K562 (cell line): ENCODE results near the gene ERC2. TPM values are rescaled to one million over a fixed set of nuclear protein-coding genes. Genes with fewer than 3 reads are reported as not detected.

Experiments used
- ATAC-seq: fragments of 200-7000 bp; cut with Tn5 transposase; 3 replicates; pipeline ENCODE4 v1.9.1; 2020; ENCODE audit warnings: moderate library complexity
- BruUV-seq: library from RNA; stranded (reverse); fragments of 400-500 nt; replicated peaks from 2 replicates; lab custom pipeline; 2021; lab: Mats Ljungman, UMichigan
- CTCF ChIA-PET: fragments of 300-600 bp; formaldehyde crosslinking; extraction: SDS; loops from one replicate; lab custom pipeline; 2021; ENCODE audit warnings: low intra/inter-chr PET ratio; lab: Yijun Ruan, JAX
- POLR2A ChIA-PET: fragments of 300-600, 350-650 bp; sonication (Branson Sonifier 250); formaldehyde crosslinking; extraction: SDS; loops from one replicate; lab custom pipeline; 2021; ENCODE audit warnings: antibody characterized with exemption, inconsistent platforms; lab: Yijun Ruan, JAX
- DNase-seq, 4 experiments: peaks; one replicate each; pipeline versions ENCODE4 v3.0.0 to v3.0.0-alpha.2; 2011 to 2018; ENCODE audit warnings: low spot score in 3 of 4, mixed read lengths in 3 of 4; ENCODE audit errors: extremely low read depth in 1 of 4
- FAIRE-seq: peaks from 2 replicates; lab custom pipeline; 2011; peaks lifted over from hg19 to GRCh38; lab: Jason Lieb, UNC
- H2AFZ ChIP-seq: 2 replicates; pipeline ENCODE4 v1.6.0; 2011; ENCODE audit warnings: low read depth, low read length, control low read depth, inconsistent platforms
- H3K27ac ChIP-seq: fragments of 200-600 bp; 3 replicates; pipeline ENCODE4 v1.8.0; 2011; ENCODE audit warnings: low read depth, mild to moderate bottlenecking, control low read depth, inconsistent platforms, low read length, moderate library complexity, mixed read lengths; ENCODE audit errors: extremely low read depth
- H3K27me3 ChIP-seq, 2 experiments: fragments of 300-600 bp in 1 of 2; 2 replicates in 1 of 2; 3 replicates in 1 of 2; pipeline versions ENCODE4 v1.6.0 to v1.8.0; 2011; ENCODE audit warnings: inconsistent platforms in 2 of 2, low read length in 2 of 2, mild to moderate bottlenecking in 1 of 2, mixed read lengths in 1 of 2, moderate library complexity in 1 of 2; ENCODE audit not compliant: control insufficient read depth in 2 of 2, insufficient read depth in 2 of 2
- H3K36me3 ChIP-seq: fragments of 300-600 bp; 3 replicates; pipeline ENCODE4 v1.8.0; 2011; ENCODE audit warnings: mild to moderate bottlenecking, low read length, inconsistent platforms; ENCODE audit not compliant: control insufficient read depth, insufficient read depth
- H3K4me1 ChIP-seq, 2 experiments: fragments of 200-600 bp in 1 of 2; replicated peaks in 1 of 2; 2 replicates in 1 of 2; 3 replicates in 1 of 2; pipeline versions ENCODE4 v1.5.1 to v1.8.0; 2011; ENCODE audit warnings: inconsistent platforms in 2 of 2, low read length in 2 of 2, mild to moderate bottlenecking in 1 of 2, mixed read lengths in 1 of 2, moderate library complexity in 1 of 2; ENCODE audit not compliant: control insufficient read depth in 2 of 2, insufficient read depth in 2 of 2
- H3K4me2 ChIP-seq: 2 replicates; pipeline ENCODE4 v1.6.1; 2011; ENCODE audit warnings: low read length, control low read depth, inconsistent platforms, mixed read lengths; ENCODE audit not compliant: insufficient read depth
- H3K4me3 ChIP-seq: fragments of 200-600 bp; sonication (generic), shearing (Covaris generic); 2 replicates; pipeline ENCODE4 v1.5.1; 2016; ENCODE audit warnings: control low read depth, inconsistent platforms
- H3K79me2 ChIP-seq: fragments of 200-600 bp; 3 replicates; pipeline ENCODE4 v1.8.0; 2011; ENCODE audit warnings: low read length, inconsistent platforms; ENCODE audit not compliant: control insufficient read depth, insufficient read depth
- H3K9ac ChIP-seq, 2 experiments: 2 replicates each; pipeline versions ENCODE4 v1.6.0 to v1.6.1; 2011; ENCODE audit warnings: low read depth in 2 of 2, low read length in 2 of 2, control low read depth in 1 of 2, inconsistent platforms in 1 of 2, mild to moderate bottlenecking in 1 of 2, mixed read lengths in 1 of 2; ENCODE audit not compliant: insufficient read depth in 1 of 2
- H3K9me1 ChIP-seq: one replicate; pipeline ENCODE4 v1.6.0; 2011; ENCODE audit warnings: inconsistent platforms, mild to moderate bottlenecking, low read length, moderate library complexity; ENCODE audit not compliant: control insufficient read depth, insufficient read depth
- H3K9me3 ChIP-seq: replicated peaks from 2 replicates; pipeline ENCODE4 v1.5.1; 2011; ENCODE audit warnings: low read depth, low read length, inconsistent platforms; ENCODE audit not compliant: control insufficient read depth, insufficient read depth
- H4K20me1 ChIP-seq: replicated peaks from 2 replicates; pipeline ENCODE4 v1.6.1; 2011; ENCODE audit warnings: low read length, inconsistent platforms, mixed read lengths; ENCODE audit not compliant: control insufficient read depth, insufficient read depth
- MYBL2 ChIP-seq, 2 experiments: fragments of 450-650 bp in 1 of 2; sonication (generic) in 1 of 2; formaldehyde crosslinking in 1 of 2; IDR thresholded peaks; 2 replicates each; pipeline versions ENCODE4 v1.6.1 to v1.8.1; 2017 to 2022; ENCODE audit warnings: borderline replicate concordance in 1 of 2, inconsistent platforms in 1 of 2, low read depth in 1 of 2, mild to moderate bottlenecking in 1 of 2, missing genetic modification reagents in 1 of 2, moderate library complexity in 1 of 2
- RB1 ChIP-seq: fragments of 450-650 bp; IDR thresholded peaks from 2 replicates; pipeline ENCODE4 v1.6.1; 2017; ENCODE audit warnings: low read depth, mild to moderate bottlenecking
- SMARCB1 ChIP-seq: IDR thresholded peaks from 2 replicates; pipeline ENCODE4 v1.6.1; 2011; ENCODE audit warnings: improper control_type of control experiment, low read depth; ENCODE audit not compliant: insufficient read length
- SMC3 ChIP-seq: conservative IDR thresholded peaks from 2 replicates; pipeline ENCODE4 v1.6.1; 2011; ENCODE audit warnings: low read depth, low read length, improper control_type of control experiment; ENCODE audit not compliant: insufficient read depth
- ZNF511 ChIP-seq: sonication (generic); formaldehyde crosslinking; IDR thresholded peaks from 2 replicates; pipeline ENCODE4 v1.8.0; 2022; ENCODE audit warnings: mild to moderate bottlenecking, missing genetic modification reagents
- WGBS: fragments of 100-300 bp; shearing (Covaris generic); methylation state at CpG from one replicate; pipeline ENCODE4 v1.1.6; 2016; ENCODE audit warnings: low coverage, mixed read lengths; ENCODE audit not compliant: insufficient coverage; ENCODE audit errors: missing lambda C conversion rate; 5-methylcytosine and 5-hydroxymethylcytosine counted together
- in situ Hi-C: fragments of 300-500 bp; cut with MboI; formaldehyde crosslinking; loops from 4 replicates; pipeline ENCODE4 v1.15.0; 2018; ENCODE audit warnings: inconsistent platforms, mixed read lengths
- intact Hi-C: fragments of 100-400 bp; cut with micrococcal nuclease; formaldehyde crosslinking; loops from 2 replicates; pipeline ENCODE4 v1.14.2; 2022
- polyA plus RNA-seq, 8 experiments: library from polyadenylated mRNA; depleted of rRNA in 4 of 8; stranded (reverse) in 5 of 8; unstranded in 3 of 8; fragments of >200 nt; fragmentation: Nextera tagmentation in 2 of 8; fragmentation: Illumina TruSeq in 1 of 8; extraction: Ambion mirVana in 2 of 8; extraction: Trizol in 1 of 8; gene quantifications; 2 replicates each; pipeline versions ENCODE4 v1.2.1 to v1.2.3, GENCODE V29; 2011 to 2014; ENCODE audit warnings: inconsistent platforms in 1 of 8, missing spikeins in 1 of 8
- total RNA-seq, 7 experiments: library from RNA; depleted of rRNA in 6 of 7; stranded (reverse); fragments of >200 nt in 6 of 7; fragmentation: Illumina TruSeq in 2 of 7; extraction: Trizol in 2 of 7; gene quantifications; 2 replicates each; pipeline versions ENCODE4 v1.2.1 to v1.2.3, GENCODE V29; 2011 to 2021; ENCODE audit warnings: low replicate concordance in 1 of 7

ERC2 gene
- total and polyA plus RNA-seq, 9 of the 15 experiments (the other 6 are each of a cell fraction or from before 2014, with no cell fraction given) = 0.04 to 0.18 (median 0.07) TPM; not detected in 2

GRCh38 chr3:55636300-55637195, 831.7 kb downstream of the ERC2 start (continued):
- TF ChIP-seq MYBL2 (IDR thresholded peaks at IDR 0.05; ENCODE audit: low read depth) (no peak), MYBL2 (CRISPR knock-in tag; IDR thresholded peaks at IDR 0.05; ENCODE audit: borderline replicate concordance) (no peak), SMARCB1 (no peak)

- no peaks in the 10 kb centered on the region; a peak in 1 of 5 replicates for H3K27me3 ChIP-seq
- no peaks in the 10 kb centered on the region for H4K20me1 ChIP-seq
- no peaks in the 10 kb centered on the region for H3K9me1 ChIP-seq
- CTCF ChIA-PET = no interaction called here
- intact Hi-C loops (no loop called here), in situ Hi-C loops (no loop called here)
- no peaks in the 10 kb centered on the region for H3K36me3 ChIP-seq
- no peak for ATAC-seq
- WGBS = 0% methylated on average over 6 of the region's 6 CpGs
- TF ChIP-seq RB1 (no peak), ZNF511 (CRISPR knock-in tag) (no peak), SMC3 (no peak)
- H3K27ac ChIP-seq = no peak overlapping the region
- no peak overlapping the region for H3K4me3 ChIP-seq
- POLR2A ChIA-PET = no interaction called here
- H3K9ac ChIP-seq = no peak overlapping the region
- H3K4me2 ChIP-seq = no peak overlapping the region
- DNase-seq = no peak
- FAIRE-seq = no peak
- H3K9me3 ChIP-seq = no peaks in the 10 kb centered on the region
- H3K4me1 ChIP-seq = no peaks in the 10 kb centered on the region
- H3K79me2 ChIP-seq = no peaks in the 10 kb centered on the region
- no peak overlapping the region for H2AFZ ChIP-seq
- BruUV-seq = no TSS peak
These were observed 833.9 kb downstream of the ERC2 start for GRCh38 chr3:55634345-55634744.
